Esophagus muscularis mucosa (tissue), 4 donors: ENCODE data around the gene SLC6A16. TPM values are rescaled to one million over a fixed set of nuclear protein-coding genes. Genes with fewer than 3 reads are reported as not detected.

Experiments used
- DNase-seq: peaks from one replicate; pipeline ENCODE4 v3.0.0-alpha.2; 2017; ENCODE audit errors: extremely low spot score
- H3K27ac ChIP-seq, 4 donors: fragments of 200-600 bp; sonication (generic); replicated peaks in 1 of 4; 1 replicate in 3 of 4; 2 replicates in 1 of 4; pipeline ENCODE4 v1.5.1; 2016 to 2019; ENCODE audit warnings: mild to moderate bottlenecking in 1 of 4
- H3K27me3 ChIP-seq, 4 donors: fragments of 200-600 bp; sonication (generic); one replicate each; pipeline versions ENCODE4 v1.5.1 to v1.6.0; 2016 to 2019
- H3K36me3 ChIP-seq, 4 donors: fragments of 200-600 bp; sonication (generic); one replicate each; pipeline ENCODE4 v1.5.1; 2016 to 2019
- H3K4me1 ChIP-seq, 4 donors: fragments of 200-600 bp; sonication (generic); one replicate each; pipeline ENCODE4 v1.5.1; 2016 to 2019
- H3K4me3 ChIP-seq, 4 donors: fragments of 200-600 bp; sonication (generic); 1 replicate in 2 of 4; 2 replicates in 2 of 4; pipeline ENCODE4 v1.5.1; 2016 to 2019; ENCODE audit warnings: mild to moderate bottlenecking in 4 of 4, moderate library complexity in 1 of 4
- H3K9me3 ChIP-seq, 4 donors: fragments of 200-600 bp; sonication (generic); 1 replicate in 3 of 4; 2 replicates in 1 of 4; pipeline ENCODE4 v1.5.1; 2016 to 2019
- CTCF ChIP-seq, 3 experiments: fragments of 200-600 bp in 2 of 3; fragments of 450-650 bp in 1 of 3; sonication (generic) in 2 of 3; IDR thresholded peaks; one replicate each; pipeline ENCODE4 v1.5.1; 2017 to 2019; ENCODE audit warnings: antibody characterized with exemption in 3 of 3, mild to moderate bottlenecking in 2 of 3, moderate library complexity in 1 of 3
- EP300 ChIP-seq: sonication (generic); formaldehyde crosslinking; IDR thresholded peaks from one replicate; pipeline ENCODE4 v1.6.1; 2017; ENCODE audit warnings: antibody characterized with exemption
- POLR2A ChIP-seq: fragments of 450-650 bp; IDR thresholded peaks from one replicate; pipeline ENCODE4 v1.6.1; 2017; ENCODE audit warnings: antibody characterized with exemption, moderate library complexity, mild to moderate bottlenecking, low read depth
- POLR2AphosphoS5 ChIP-seq, 2 donors: sonication (generic); formaldehyde crosslinking; IDR thresholded peaks; one replicate each; pipeline ENCODE4 v1.6.1; 2017; ENCODE audit warnings: antibody characterized with exemption in 2 of 2
- WGBS: methylation state at CpG from one replicate; pipeline ENCODE4 v1.1.5; 2018; 5-methylcytosine and 5-hydroxymethylcytosine counted together
- intact Hi-C: fragments of 100-400 bp; cut with DNase I; formaldehyde crosslinking; loops from one replicate; pipeline ENCODE4 v1.15.1; 2023
- total RNA-seq, 4 donors: library from RNA; depleted of rRNA; stranded (reverse); fragments of >200 nt; gene quantifications; one replicate each; pipeline versions ENCODE4 v1.1.0 to v1.2.1, GENCODE V29; 2016

Gene SLC6A16
- total RNA-seq, 4 donors from 2014 or later, result 0.83 to 4.1 (median 2.5) TPM

- 95% methylated on average over 12 of the region's 15 CpGs for WGBS
- Histone ChIP-seq H3K9me3 (no peaks in the 10 kb centered on the region), H3K36me3 (peaks cover 82 to 100% (median 98%) of the 10 kb centered on the region in 4 donors), H3K27ac (no peak overlapping the region), H3K4me1 (no peaks in the 10 kb centered on the region), H3K4me3 (no peak overlapping the region), H3K27me3 (no peaks in the 10 kb centered on the region)
- TF ChIP-seq CTCF (IDR thresholded peaks at IDR 0.05) (no peak), POLR2AphosphoS5 (IDR thresholded peaks at IDR 0.05) (no peak), POLR2A (no peak), EP300 (no peak)
- intact Hi-C loops, result no loop called here
- DNase-seq, result no peak
Measured at GRCh38 chr19:49347191-49347590, 22.2 kb upstream of the SLC6A16 start.

- peaks cover 8 to 15% (median 11%) of the 10 kb centered on the region in 4 donors for H3K4me1 ChIP-seq
- H3K27ac ChIP-seq, result no peak overlapping the region
- H3K4me3 ChIP-seq, result no peak overlapping the region
- DNase-seq, result no peak
- TF ChIP-seq POLR2A (no peak), CTCF (IDR thresholded peaks at IDR 0.05) (no peak), POLR2AphosphoS5 (IDR thresholded peaks at IDR 0.05) (no peak), EP300 (no peak)
- intact Hi-C loops, result no loop called here
- 78% methylated on average over 11 of the region's 11 CpGs for WGBS
- H3K9me3 ChIP-seq, result no peaks in the 10 kb centered on the region
- H3K36me3 ChIP-seq, result peaks cover 59 to 91% (median 89%) of the 10 kb centered on the region in 4 donors
- no peaks in the 10 kb centered on the region for H3K27me3 ChIP-seq
Measured at GRCh38 chr19:49344505-49345423, 19.8 kb upstream of the SLC6A16 start.

- no peak overlapping the region for H3K27ac ChIP-seq
- TF ChIP-seq EP300 (no peak), POLR2AphosphoS5 (IDR thresholded peaks at IDR 0.05) (no peak), CTCF (IDR thresholded peaks at IDR 0.05) (no peak), POLR2A (no peak)
- peaks cover 43 to 75% (median 73%) of the 10 kb centered on the region in 4 donors for H3K36me3 ChIP-seq
- WGBS, result 98% methylated on average over 7 of the region's 7 CpGs
- intact Hi-C loops, result no loop called here
- no peaks in the 10 kb centered on the region for H3K27me3 ChIP-seq
- DNase-seq, result no peak
- peaks cover 25 to 32% (median 27%) of the 10 kb centered on the region in 4 donors for H3K4me1 ChIP-seq
- H3K9me3 ChIP-seq, result no peaks in the 10 kb centered on the region
- no peak overlapping the region for H3K4me3 ChIP-seq
Measured at GRCh38 chr19:49343123-49343522, 18.1 kb upstream of the SLC6A16 start.

GRCh38 chr19:49342291-49342721, 17.3 kb upstream of the SLC6A16 start:
- H3K4me1 ChIP-seq, result peaks cover 25 to 35% (median 30%) of the 10 kb centered on the region in 4 donors
- no peaks in the 10 kb centered on the region for H3K9me3 ChIP-seq
- no peak for DNase-seq
- peaks cover 39 to 67% (median 65%) of the 10 kb centered on the region in 4 donors for H3K36me3 ChIP-seq
- intact Hi-C loops, result no loop called here
- WGBS, result 95% methylated on average over 11 of the region's 11 CpGs
- H3K27ac ChIP-seq, result no peak overlapping the region
- no peaks in the 10 kb centered on the region for H3K27me3 ChIP-seq
- TF ChIP-seq POLR2AphosphoS5 (IDR thresholded peaks at IDR 0.05) (no peak), POLR2A (no peak), EP300 (no peak), CTCF (IDR thresholded peaks at IDR 0.05) (no peak)
- H3K4me3 ChIP-seq, result no peak overlapping the region
